ENCODE results near the gene ABCC12.

DNA sequence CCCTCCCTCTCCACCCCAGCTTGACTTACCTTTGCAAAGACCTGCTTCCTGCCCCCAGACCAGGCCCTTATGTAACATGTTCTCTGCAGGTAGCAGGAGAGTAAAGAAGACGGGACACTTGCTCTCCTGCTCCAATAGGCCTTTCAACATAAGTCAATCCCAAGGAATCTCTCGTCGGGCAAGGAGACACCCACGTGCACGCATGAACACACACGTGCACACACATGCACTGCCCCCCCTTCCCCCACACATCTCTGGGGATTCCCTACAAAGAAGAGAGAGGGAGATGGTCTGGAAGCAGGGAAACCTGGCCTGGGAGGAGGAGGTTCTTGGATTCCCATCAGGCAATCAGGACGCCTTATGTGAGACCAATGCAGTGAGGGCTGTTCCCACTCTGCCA lies 41.4 kb downstream of the ABCC12 start:
- no peak for TF ChIP-seq EZH2 (IDR thresholded peaks at IDR 0.05)
- TF ChIP-seq POLR2AphosphoS5 (IDR thresholded peaks at IDR 0.05; ENCODE audit: borderline replicate concordance, low read depth, low read length) = no peak
